Measurements from ENCODE around the gene CNIH2. TPM values are rescaled to one million over a fixed set of nuclear protein-coding genes. Genes with fewer than 3 reads are reported as not detected.

Gene CNIH2
- total RNA-seq, 1 donor from 2014 or later: 0.04 TPM

GRCh38 chr11:66279092-66279734, 1.2 kb downstream of the CNIH2 start:
- no peak for TF ChIP-seq CTCF (IDR thresholded peaks at IDR 0.05; ENCODE audit: insufficient read depth, low read length, poor library complexity, severe bottlenecking)
- Histone ChIP-seq H3K36me3 (ENCODE audit: control insufficient read depth, insufficient read depth, low read length) (peaks cover under 1% of the 10 kb centered on the region), H3K4me3 (ENCODE audit: low read depth, low read length) (no peak overlapping the region), H3K27me3 (ENCODE audit: control insufficient read depth, insufficient read depth, low read length) (peaks cover 12% of the 10 kb centered on the region)
- DNase-seq (ENCODE audit: low read depth): no peak

GRCh38 chr11:66280428-66280827, 2.5 kb downstream of the CNIH2 start:
- no peaks in the 10 kb centered on the region for H3K36me3 ChIP-seq (ENCODE audit: control insufficient read depth, insufficient read depth, low read length)
- no peak for DNase-seq (ENCODE audit: low read depth)
- no peak overlapping the region for H3K4me3 ChIP-seq (ENCODE audit: low read depth, low read length)
- peaks cover 12% of the 10 kb centered on the region for H3K27me3 ChIP-seq (ENCODE audit: control insufficient read depth, insufficient read depth, low read length)
- no peak for TF ChIP-seq CTCF (IDR thresholded peaks at IDR 0.05; ENCODE audit: insufficient read depth, low read length, poor library complexity, severe bottlenecking)

- H3K4me3 ChIP-seq (ENCODE audit: low read depth, low read length): no peak overlapping the region
- TF ChIP-seq CTCF (IDR thresholded peaks at IDR 0.05; ENCODE audit: insufficient read depth, low read length, poor library complexity, severe bottlenecking): no peak
- no peaks in the 10 kb centered on the region for H3K36me3 ChIP-seq (ENCODE audit: control insufficient read depth, insufficient read depth, low read length)
- H3K27me3 ChIP-seq (ENCODE audit: control insufficient read depth, insufficient read depth, low read length): peaks cover 12% of the 10 kb centered on the region
- DNase-seq (ENCODE audit: low read depth): no peak
Measured at GRCh38 chr11:66281001-66281400, 3.0 kb downstream of the CNIH2 start.

GRCh38 chr11:66281776-66282467, 3.9 kb downstream of the CNIH2 start:
- no peak overlapping the region for H3K4me3 ChIP-seq (ENCODE audit: low read depth, low read length)
- no peak for TF ChIP-seq CTCF (IDR thresholded peaks at IDR 0.05; ENCODE audit: insufficient read depth, low read length, poor library complexity, severe bottlenecking)
- DNase-seq (ENCODE audit: low read depth): no peak
- H3K36me3 ChIP-seq (ENCODE audit: control insufficient read depth, insufficient read depth, low read length): no peaks in the 10 kb centered on the region
- H3K27me3 ChIP-seq (ENCODE audit: control insufficient read depth, insufficient read depth, low read length): peaks cover 12% of the 10 kb centered on the region

- peak; percentile 95 for TF ChIP-seq CTCF (IDR thresholded peaks at IDR 0.05; ENCODE audit: insufficient read depth, low read length, poor library complexity, severe bottlenecking)
- Histone ChIP-seq H3K4me3 (ENCODE audit: low read depth, low read length) (no peak overlapping the region), H3K27me3 (ENCODE audit: control insufficient read depth, insufficient read depth, low read length) (peaks cover 12% of the 10 kb centered on the region), H3K36me3 (ENCODE audit: control insufficient read depth, insufficient read depth, low read length) (no peaks in the 10 kb centered on the region)
- peak; percentile 77 for DNase-seq (ENCODE audit: low read depth)
Measured at GRCh38 chr11:66282468-66283455, 4.8 kb downstream of the CNIH2 start.

All from kidney epithelial cell (primary cell).